Activated T-cell treated with anti-CD3 and anti-CD28 coated beads, Interleukin-2, amount 50 U/mL, for 1 hour (primary cell): ENCODE data around the gene HARS1.
A peak's percentile ranks its signal among the peaks of the same experiment; 100 is the strongest.
"Not testable (repeated sequence)": the region's sequence is repeated elsewhere in the genome, so short reads cannot be mapped to it uniquely, and the experiment has no call there.

Source experiments
- DNase-seq: peaks from one replicate; pipeline ENCODE4 v3.0.0-alpha.2; 2020

The HARS1 gene

GRCh38 chr5:140690941-140691924 lies at the start of gene HARS1, which contains the start of gene HARS2:
Gene HARS1 (minus strand): TSS chr5:140691370. CDS start chr5:140691304, 66 bp downstream.
Gene HARS2 (plus strand): TSS chr5:140691455. CDS start chr5:140691649, 194 bp downstream.
- DNase-seq = peak; percentile 78

GRCh38 chr5:140737486-140737885 lies 46.3 kb upstream of the HARS1 start:
- no peak for DNase-seq

GRCh38 chr5:140734354-140734753 lies 43.2 kb upstream of the HARS1 start:
- no peak for DNase-seq

- DNase-seq = no peak
These were observed 41.9 kb upstream of the HARS1 start for GRCh38 chr5:140733098-140733497.

GRCh38 chr5:140725799-140726471 lies 34.8 kb upstream of the HARS1 start:
- DNase-seq = peak; percentile 52

- DNase-seq = not testable (repeated sequence)
These were observed 30.2 kb upstream of the HARS1 start for GRCh38 chr5:140721395-140721794.

GRCh38 chr5:140720738-140721137 lies 29.6 kb upstream of the HARS1 start:
- DNase-seq = not testable (repeated sequence)

- DNase-seq = no peak
These were observed 27.1 kb upstream of the HARS1 start for GRCh38 chr5:140718266-140718592.

GRCh38 chr5:140716238-140716637 lies 25.1 kb upstream of the HARS1 start:
- DNase-seq = not testable (repeated sequence)

GRCh38 chr5:140713562-140714094 lies 22.5 kb upstream of the HARS1 start:
- no peak for DNase-seq

- no peak for DNase-seq
These were observed 20.6 kb upstream of the HARS1 start for GRCh38 chr5:140711794-140712193.

- DNase-seq = peak; percentile 79
These were observed 19.9 kb upstream of the HARS1 start for GRCh38 chr5:140710899-140711552.

GRCh38 chr5:140708787-140709186 lies 17.6 kb upstream of the HARS1 start:
- not testable (repeated sequence) for DNase-seq

GRCh38 chr5:140707812-140708211 lies 16.6 kb upstream of the HARS1 start:
- no peak for DNase-seq

GRCh38 chr5:140700177-140701144 lies 9.3 kb upstream of the HARS1 start, which contains the start of gene ZMAT2:
Gene ZMAT2 (plus strand): TSS chr5:140700447. CDS start chr5:140700461, 14 bp downstream.
- peak; percentile 89 for DNase-seq

GRCh38 chr5:140696891-140697492 lies 5.8 kb upstream of the HARS1 start:
- no peak for DNase-seq

- no peak for DNase-seq
These were observed 3.1 kb upstream of the HARS1 start for GRCh38 chr5:140694276-140694675.

- DNase-seq = no peak
These were observed 716 bp downstream of the HARS1 start for GRCh38 chr5:140690376-140690932.

- no peak for DNase-seq
These were observed 12.2 kb downstream of the HARS1 start for GRCh38 chr5:140678993-140679392.

GRCh38 chr5:140677947-140678346 lies 13.2 kb downstream of the HARS1 start:
- no peak for DNase-seq

- DNase-seq = no peak
These were observed 16.5 kb downstream of the HARS1 start for GRCh38 chr5:140674629-140675028.
